Transverse colon (tissue), 3 donors: ENCODE data around the gene GNPTAB.

Source experiments
- CTCF ChIP-seq, 5 experiments: fragments of 200-600 bp in 3 of 5; fragments of 450-650 bp in 2 of 5; sonication (generic) in 3 of 5; IDR thresholded peaks; 1 replicate in 2 of 5; 2 replicates in 3 of 5; pipeline ENCODE4 v1.5.1; 2016 to 2017; ENCODE audit warnings: antibody characterized with exemption in 5 of 5, inconsistent platforms in 3 of 5, mild to moderate bottlenecking in 2 of 5, moderate library complexity in 1 of 5
- POLR2A ChIP-seq: fragments of 450-650 bp; IDR thresholded peaks from one replicate; pipeline ENCODE4 v1.6.1; 2016; ENCODE audit warnings: antibody characterized with exemption, mild to moderate bottlenecking, moderate library complexity

DNA sequence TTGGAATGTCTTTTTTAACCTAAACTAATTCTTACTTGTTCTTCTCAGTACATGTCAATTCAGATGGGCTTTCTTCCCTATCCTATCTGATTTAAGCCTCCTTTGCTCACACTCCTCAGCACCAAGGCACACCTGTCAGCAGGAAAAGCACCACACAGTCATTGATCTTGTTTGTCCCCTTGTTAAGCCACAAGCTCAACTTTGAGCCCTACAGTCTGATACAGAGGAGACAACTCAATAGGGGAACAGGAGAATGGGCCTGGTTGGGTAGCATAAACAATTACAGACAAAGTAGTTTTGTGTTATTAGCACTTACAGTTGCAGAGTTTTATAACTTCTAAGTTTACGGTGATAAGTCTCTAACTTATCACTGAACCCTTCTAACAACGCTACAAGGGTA is 62.0 kb downstream of the GNPTAB start:
- no peak for TF ChIP-seq CTCF (IDR thresholded peaks at IDR 0.05)
- no peak for TF ChIP-seq POLR2A
